NCI-H1930 (cell line): ENCODE results near the gene SLC38A6.
"Not testable (repeated sequence)": the region's sequence is repeated elsewhere in the genome, so short reads cannot be mapped to it uniquely, and the experiment has no call there.

Experiments used
- DNase-seq, 2 experiments: peaks; one replicate each; lab custom pipeline; 2025; lab: John Stamatoyannopoulos, UW

The SLC38A6 gene

DNA sequence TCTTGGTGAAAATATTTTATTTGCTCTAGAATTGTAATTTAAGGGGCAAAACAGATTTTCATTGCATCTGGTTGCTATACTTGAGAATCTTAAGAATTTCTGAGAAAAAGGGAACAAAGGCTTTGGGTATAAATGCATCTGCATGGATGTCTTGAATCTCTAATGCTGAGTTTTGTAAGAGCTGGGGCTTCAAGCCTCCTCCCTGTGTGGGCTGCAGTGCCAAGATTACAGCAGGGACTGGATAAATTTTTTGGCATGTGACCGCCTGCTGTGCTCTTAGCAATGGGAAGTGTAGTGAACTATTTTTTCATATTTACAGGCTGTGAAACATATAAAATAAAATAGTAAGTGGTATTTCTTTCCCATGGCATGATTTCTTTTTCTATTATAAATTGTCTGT, 70.0 kb downstream of the SLC38A6 start:
- DNase-seq = no peak

DNA sequence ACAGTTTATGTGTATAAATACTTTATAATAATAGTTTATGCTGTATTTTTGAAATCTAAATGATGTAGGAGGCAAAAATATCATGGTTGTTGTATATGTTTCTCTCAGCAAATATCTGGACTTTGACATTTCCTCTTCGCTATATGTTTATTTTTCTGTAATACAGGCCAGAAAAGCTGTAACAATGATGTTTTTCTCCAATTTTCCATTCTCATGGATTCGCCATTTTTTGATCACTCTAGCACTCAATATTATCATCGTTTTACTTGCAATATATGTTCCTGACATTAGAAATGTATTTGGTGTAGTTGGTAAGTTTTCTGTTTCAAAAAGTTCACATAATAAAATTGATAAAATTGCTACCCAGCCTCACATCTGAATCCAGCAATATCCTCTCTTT, 70.6 kb downstream of the SLC38A6 start:
- DNase-seq = no peak

DNA sequence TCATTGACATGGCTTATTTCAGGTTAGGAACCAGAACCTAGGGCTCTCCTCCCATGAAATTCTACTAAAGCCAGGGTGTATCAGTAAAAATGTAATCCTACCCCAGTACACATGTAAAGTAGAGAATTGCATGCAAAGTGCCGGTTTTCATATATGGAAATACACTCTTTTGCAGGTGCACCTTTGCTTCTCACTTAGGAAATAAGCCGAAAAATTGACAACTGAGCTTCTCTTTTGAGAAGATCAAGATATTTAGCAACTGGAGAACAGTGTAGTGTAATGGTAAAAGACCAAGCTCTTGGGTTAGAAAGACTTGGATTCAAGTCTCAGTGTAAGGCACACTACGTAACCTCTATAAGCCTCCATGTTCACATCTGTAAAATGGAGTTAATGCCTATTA, 82.4 kb downstream of the SLC38A6 start:
- no peak for DNase-seq

DNA sequence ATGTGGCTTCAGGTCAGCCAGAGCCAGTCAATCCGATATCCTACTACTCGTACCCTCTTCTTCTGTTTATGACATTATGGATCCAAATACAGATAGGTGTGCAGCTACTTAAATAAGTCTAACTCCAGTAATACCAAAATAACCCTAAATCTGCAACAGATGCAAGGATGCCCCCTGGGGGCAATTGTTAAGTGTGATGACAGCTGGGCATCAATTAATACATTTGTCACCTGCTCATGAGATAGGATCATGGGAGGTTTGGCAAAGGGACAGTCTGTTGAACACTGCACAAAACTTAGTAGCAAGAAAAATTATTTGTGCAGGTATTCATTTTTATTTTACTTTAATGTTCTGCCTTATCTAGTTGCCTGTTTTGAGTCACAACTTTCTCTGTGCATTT, 83.2 kb downstream of the SLC38A6 start:
- DNase-seq = no peak

DNA sequence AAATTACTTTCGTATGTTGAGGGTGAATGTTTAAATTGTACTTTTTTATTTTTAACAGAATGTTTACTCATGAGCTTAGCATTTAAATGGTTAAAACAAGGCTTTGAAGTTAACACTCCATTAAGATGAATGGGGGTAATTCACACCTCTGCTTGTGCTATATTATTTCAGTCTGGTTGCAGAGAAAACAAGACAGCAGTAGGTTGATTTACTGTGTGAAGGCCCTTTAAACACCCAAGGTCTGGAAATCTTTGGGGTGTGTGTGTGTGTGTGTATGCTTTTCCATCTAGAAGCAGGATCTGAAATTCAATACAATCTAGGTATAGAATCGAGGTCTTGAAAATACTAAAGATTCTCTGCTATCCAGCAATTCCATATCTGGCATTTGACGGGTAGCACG, 83.8 kb downstream of the SLC38A6 start:
- no peak for DNase-seq

DNA sequence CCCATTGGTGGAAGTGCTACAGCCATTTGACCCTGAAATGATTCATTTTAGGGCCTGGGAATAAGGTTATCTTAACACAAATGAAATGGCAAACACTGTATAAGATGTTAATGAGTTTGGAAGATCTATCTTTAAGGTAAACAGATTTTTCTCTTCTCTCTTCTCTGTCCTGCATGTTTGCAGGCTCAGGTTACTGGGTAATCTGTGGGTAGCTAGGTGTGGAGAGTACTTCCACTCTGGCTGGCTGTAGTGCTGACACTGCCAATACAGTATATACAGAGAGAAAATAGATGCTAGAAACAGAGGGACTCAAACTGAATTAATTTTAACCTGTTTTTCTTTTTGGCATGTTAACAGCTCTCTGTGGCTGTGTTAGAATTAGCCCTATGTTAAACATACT, 84.6 kb downstream of the SLC38A6 start:
- peak; percentile 32 to 71 for DNase-seq

DNA sequence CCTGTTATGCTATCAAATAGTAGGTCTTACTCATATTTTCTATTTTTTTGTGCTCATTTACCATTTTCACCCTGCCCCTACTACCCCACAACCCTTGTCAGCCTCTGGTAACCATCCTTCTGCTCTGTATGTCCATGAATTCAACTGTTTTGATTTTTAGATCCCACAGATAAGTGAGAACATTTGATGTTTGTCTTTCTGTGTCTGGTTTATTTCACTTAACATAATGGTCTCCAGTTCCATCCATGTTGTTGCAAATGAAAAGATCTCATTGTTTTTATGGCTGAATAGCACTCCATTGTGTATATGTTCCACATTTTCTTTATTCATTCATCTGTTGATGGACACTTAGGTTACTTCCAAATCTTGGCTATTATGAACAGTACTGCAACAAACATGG, 91.4 kb downstream of the SLC38A6 start:
- not testable (repeated sequence) for DNase-seq

DNA sequence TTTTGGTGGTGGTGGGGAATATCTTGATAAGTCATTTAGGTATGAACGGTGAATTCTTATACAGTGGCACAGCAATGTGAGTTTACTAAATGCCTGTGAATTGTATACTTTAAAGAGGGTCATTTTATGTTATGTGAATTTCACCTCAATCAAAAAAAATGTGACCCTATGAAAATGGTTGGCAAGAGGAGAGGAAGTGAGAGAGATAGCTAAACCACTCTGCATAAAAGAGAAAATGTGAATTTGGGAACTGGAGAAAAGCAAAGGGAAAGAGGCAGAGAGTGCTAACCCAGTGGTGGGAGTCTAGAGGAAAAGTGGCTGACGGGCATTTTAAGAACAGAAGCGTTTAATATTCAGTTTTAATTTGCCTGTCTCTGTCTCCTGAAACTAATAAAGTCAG, 93.8 kb downstream of the SLC38A6 start:
- no peak for DNase-seq

DNA sequence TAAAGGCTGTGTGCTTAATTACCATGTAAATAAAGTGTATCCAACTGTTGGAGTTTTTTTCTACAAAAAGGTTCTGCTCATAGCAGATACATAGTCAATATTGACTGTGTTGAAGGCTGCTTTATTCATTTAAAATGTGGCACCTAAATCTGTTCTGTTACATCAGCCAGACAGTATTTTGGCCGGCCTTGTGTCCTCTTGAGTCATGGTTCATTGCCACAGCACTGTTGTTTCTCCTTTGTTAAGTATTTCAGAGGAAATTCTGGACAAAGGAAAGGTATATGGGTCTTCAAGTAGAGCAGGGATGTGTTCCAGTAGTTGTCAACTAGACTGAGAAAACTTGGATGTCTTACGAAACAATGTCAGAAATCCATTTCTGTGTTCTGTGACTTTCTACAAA, 95.5 kb downstream of the SLC38A6 start:
- peak in 1 of 2 experiments; percentile 82 for DNase-seq

DNA sequence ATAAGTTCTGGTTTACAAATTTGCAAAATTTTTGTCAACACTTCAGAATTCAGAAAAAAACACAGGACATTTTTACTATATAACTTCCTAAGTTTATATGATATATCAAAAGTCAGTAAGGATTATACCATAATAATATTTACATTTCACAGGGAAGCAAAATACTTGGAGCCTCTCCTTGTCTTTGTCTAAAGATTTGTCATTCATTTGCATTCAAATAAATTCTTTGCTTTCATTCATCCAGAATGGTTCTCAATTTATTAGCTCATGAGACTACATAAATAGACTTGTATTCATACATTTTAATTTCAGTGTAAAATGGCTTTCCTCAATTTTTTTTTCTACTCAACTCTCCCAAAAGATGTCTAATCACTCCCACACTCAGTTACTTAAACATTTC, 96.4 kb downstream of the SLC38A6 start:
- DNase-seq = no peak

DNA sequence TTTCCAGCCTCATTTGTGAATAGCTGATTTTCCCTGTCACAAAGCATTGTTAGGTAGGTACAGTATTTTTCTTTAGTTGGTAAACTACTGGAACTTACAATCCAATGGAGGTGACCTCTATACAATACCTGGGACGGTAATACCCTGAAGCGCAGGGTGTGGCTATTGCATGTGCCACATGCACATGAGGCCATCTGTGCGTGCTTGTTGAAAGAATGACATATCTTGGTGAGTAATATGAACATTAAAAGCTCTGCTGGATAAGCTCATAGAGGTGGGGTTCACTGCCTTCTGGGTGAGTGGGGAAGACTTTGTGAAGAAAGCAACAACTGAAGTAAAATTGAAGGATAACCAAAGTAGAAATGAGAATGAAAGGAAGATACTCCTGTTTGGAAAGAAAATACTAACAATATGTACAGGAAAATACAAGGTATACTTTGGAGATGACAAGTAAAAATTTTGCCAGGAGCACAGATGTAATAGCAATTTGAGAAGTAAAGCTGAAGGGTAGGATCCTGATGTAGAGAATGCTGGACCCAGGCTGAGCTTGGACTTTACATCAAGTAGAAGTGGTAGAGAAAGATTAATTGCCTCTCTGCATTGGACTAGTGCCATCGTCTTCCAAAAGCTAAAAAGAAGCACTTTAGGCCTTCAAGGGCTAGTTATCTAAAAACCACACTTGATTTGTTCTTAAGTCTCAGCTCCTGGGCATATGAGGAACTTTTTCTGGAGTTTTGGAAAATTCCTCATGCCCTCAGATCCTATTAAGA, 97.1 kb downstream of the SLC38A6 start:
- DNase-seq = no peak

DNA sequence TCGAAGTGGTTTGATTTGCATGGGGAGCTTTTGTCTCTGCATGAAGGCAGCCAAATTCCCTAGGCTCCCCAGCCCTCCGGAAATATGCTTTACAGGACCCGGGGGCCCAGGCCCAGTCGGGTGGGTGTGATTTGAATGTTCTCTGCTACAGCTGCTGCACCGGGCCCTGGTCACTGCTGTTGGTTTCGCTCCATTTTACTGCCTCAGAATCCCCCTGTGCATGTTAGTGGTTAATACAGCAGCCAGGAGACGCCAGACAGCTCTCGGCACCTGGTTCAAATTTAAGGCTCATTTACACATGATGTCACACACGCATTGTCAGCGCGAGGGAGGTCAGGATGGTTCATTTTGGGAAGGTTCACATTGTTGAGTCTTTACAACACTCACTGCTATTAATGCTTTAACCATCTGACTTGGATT, 99.6 kb downstream of the SLC38A6 start:
- no peak for DNase-seq

DNA sequence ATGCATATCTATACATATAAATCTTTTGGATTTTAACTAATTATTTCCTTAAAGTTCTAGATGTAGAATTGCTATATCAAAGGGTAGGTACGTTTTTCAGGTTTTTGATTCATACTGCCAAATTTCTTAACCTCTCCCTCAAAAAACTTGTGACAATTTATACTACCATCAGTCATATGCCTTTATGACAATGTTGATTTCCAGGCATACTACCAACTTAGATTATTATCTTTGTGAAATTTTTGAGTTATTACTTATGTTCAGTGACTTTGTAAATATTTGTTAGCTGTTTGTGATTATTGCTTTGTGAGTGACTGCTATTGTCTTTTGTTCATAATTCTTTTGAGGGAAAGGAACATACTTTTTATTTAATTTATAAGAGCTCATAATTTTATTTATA, 107.0 kb downstream of the SLC38A6 start:
- DNase-seq = no peak

DNA sequence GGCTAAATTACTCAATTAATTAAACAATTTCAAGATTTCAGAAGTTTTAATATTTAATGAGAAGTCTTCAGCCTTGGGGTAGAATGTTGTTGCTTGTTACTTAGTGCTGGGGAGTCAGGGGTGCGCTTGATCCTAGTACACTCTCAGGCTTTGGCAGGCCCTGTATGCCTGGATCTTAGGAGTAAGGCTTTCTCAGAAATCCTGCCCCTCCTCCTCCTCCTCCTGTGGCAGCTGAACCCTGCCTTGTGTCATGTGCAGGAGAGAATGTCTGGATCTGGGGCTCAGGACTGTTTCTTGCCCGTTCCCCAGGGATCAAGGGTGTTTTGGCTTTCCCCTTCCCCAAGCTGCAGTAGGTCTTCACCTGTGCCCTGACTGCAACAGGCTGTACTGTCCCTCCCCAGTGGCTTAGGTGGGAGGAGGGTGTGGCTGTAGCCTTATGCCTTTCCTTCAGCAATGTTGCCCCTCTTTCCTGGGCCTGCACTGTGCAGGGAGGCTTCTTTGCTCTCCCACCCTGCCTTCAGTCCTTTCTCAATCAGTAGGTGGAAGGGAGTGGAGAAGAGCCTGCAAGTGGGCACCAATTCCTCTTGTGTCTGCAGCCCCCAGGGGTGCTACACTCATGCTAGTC, 108.2 kb downstream of the SLC38A6 start:
- DNase-seq = no peak

DNA sequence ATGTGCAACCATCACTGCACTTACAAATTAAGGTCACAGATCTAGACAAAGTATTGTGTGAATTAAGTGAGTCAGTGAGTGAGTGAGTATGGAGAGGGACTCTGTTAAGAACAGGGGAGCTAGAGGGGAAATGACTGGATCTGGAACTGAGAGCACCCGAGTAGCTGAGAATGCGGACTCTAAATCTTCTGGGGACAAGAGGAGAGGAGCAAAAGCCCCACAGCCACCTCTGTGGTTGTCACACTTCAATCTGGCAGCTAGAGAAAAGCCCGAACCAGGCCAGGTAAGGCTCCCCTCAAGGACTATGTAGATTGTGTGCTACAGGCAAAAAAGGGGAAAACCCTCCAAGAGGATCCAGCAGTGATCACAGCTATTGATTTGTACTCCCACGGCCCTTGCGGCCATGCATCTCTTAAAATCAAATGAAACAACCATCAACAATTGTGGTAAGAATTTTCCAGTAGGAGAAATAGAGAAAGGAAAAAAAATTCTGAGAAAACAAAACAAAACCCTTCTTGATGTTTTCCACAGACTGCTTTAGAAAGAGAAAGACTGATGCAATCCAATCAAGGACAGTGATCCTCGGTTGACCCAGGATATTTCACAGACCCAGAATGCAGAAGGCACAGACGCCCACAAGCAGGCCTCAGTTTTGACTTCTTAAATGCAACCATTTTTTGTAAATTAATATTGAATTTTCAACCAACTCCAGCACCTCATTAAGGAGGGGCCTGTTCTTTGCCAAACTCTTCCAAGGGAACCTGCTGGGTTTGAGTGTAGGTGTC, 109.6 kb downstream of the SLC38A6 start:
- DNase-seq = no peak

DNA sequence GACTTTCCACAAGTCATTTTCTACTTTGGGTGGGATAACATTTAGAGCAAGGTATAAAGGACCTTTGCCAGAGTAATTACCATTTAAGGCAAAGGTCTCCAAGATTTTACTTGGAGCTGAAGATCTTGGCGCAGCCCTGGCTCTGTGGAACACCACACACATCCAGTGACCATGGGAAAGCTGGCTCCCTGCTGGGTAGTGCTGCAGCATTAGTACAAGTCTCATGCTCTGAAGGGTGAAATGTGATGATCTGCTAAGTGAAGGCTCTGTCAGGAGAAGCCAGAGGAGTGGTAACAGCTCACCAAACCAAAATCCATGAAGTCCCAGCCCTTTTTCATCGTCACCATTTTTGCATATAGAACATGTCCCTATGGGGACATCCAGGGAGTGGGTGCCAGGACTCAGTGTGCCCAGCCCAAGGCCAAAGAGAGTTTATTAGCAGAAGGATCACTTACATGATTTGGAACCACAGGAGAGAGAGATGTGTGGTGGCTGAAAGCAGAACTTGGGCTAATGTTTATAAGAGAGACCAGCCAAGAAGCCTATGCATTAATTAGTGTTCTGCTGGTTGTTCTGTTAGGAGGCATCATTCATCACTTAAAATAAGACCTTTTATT, 110.7 kb downstream of the SLC38A6 start:
- no peak for DNase-seq

DNA sequence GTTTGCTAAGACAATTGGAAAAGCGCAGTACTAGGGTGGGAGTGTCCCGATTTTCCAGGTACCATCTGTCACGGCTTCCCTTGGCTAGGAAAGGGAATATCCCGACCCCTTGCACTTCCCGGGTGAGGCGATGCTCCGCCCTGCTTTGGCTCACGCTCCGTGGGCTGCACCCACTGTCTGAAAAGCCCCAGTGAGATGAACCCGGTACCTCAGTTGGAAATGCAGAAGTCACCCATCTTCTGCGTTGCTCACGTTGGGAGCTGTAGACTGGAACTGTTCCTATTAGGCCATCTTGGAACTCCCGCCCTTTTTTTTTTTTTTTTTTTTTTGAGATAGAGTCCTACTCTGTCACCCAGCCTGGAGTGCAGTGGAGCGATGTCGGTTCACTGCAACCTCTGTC, 117.1 kb downstream of the SLC38A6 start:
- not testable (repeated sequence) for DNase-seq

DNA sequence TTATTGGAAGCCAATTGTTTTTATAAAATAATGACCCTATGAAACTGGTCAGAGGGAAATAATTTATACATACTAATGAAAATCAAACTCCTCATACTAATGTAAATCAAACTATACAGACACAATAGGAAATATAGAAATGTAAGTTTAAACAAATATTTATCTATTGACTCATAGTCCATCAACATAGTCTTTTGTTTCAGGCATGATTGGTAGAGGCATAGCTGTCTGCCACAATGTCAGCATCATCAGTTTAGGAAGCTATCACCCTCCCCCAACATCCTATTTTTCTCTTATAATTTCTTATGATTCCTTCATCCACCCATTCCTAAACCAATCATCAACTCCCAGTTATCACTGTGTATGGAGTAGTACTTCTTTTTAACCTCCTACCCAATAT, 117.7 kb downstream of the SLC38A6 start:
- no peak for DNase-seq

DNA sequence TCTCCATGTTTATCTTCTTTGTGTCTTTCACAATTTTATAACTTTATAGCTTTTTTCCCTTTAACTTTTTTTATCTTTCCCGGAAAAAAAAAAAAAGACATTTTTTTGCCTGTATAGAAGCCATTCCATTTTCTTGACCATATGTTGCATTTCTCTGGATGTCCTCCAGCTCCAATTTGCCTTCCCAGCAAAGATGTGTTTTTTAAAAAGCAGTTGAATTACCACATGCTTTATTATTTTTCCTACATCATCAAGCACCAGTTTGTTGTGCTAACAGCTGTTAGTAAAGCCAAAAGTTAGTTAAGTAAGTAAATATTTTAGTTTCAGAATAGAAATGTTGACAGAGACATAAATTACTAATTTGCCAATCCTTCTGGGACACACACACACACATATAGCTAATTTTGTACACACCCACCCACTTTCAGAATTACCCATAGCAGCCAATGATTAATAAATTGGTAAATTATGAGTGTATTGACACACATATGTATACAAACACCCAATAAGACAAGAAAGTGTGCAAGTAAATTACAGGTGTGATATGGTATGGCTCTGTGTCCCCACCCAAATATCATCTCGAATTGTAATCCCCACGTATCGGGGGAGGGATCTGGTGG, 118.3 kb downstream of the SLC38A6 start:
- no peak for DNase-seq

DNA sequence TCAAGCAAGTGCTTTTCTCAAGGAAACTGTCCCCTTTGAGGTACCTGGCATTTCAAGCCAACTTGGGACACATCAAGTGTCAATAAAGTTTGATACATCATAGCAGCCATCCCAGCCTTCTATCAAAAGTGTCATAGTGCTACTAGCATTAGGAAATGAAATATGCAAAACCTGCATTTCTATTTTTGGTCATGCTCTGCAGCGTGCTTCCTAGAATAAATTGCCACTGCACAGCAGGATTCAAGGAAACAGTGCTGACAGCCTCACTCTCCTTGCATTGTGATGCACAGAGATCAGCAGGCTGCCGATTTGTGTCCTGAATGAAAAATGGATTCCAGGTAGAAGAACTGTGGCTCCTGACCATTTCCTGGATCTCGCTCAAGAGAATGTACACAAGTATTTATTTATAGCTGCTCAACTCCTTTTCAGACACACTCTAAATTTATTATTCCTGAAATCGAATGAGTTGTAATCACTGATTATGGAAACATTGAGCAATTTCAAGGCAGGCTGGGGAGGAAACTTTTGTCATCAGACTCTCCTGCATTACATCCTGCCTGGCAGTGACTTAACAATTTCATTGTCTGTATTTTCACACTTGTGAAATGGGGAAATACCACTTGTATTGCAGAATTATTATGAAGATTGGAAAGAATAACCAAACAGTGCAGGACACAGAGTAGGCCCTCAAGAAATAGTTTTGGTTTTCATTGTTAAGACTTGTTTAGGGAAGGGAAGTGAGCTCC, 120.9 kb downstream of the SLC38A6 start:
- no peak for DNase-seq
